Activated T-cell treated with anti-CD3 and anti-CD28 coated beads for 48 hours (primary cell): ENCODE data around the gene HS3ST3A1.

Source experiments
- DNase-seq: peaks from one replicate; pipeline ENCODE4 v3.0.0-alpha.2; 2020; ENCODE audit warnings: low read depth

HS3ST3A1 gene

DNA sequence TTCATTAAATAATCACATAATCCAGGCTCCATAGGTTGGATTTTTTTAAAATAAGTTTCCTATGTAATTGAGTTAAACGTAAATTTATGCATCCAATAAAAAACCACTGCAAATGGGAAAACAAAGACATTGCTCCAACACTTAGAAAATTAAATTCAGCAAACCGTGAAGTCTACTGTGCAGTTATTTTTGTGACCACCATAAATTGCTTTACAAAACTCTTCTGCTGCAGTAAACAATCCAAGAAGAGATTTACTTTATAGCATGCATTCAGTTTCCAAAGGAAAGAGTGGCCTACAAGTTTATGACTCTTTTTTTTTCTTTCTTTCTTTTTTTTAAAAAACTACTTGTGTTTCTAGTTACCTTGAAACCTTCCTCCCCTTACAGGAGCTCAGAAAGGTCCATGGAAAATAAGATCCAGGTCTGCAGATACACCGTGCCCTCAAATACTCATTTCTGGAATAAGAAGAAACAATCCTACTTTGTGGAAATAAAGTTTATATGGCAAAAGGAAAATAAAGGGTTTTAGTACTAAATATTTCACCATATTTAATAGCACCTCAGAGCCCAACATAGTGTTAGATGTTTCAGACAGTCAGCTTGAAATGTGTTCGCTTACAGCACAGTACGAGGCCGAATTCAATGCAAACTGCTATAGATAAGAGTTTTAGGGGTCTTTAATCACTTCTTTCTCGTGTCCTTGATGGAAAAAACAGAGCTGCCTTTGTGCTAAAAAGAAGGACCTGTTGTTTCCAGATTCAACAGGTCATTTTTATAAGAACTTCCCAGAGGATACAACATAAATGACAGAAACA, 3.2 kb downstream of the HS3ST3A1 start:
- DNase-seq, result no peak

DNA sequence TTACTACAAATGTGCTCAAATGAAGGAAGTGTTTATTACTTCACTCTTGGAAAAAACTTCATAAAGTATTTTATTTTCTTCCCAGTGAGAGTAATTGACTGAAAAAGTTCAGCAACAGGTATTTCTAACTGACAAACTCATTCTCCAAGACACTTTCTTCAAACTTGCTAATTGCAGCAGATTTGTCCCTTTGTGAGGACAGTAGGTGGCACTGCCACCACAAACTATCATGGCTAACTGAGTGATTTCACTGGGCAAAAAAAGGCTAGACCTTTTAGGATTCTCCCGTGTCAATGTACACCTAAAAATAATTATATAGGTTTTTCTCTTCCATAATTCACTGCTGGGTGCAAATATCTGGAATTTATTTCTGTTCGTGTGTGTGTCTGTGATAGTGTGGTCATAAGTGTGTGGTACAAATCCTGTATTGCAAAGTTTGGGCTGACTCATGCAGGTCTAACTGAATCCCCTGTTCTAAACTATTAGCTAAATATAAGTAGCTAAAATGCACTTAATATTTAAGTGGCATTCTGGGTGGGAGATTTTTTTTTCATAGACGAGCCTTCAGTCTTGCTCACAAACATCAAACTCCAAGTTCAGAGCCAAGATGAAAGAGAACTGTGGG, 3.9 kb downstream of the HS3ST3A1 start:
- DNase-seq, result no peak

DNA sequence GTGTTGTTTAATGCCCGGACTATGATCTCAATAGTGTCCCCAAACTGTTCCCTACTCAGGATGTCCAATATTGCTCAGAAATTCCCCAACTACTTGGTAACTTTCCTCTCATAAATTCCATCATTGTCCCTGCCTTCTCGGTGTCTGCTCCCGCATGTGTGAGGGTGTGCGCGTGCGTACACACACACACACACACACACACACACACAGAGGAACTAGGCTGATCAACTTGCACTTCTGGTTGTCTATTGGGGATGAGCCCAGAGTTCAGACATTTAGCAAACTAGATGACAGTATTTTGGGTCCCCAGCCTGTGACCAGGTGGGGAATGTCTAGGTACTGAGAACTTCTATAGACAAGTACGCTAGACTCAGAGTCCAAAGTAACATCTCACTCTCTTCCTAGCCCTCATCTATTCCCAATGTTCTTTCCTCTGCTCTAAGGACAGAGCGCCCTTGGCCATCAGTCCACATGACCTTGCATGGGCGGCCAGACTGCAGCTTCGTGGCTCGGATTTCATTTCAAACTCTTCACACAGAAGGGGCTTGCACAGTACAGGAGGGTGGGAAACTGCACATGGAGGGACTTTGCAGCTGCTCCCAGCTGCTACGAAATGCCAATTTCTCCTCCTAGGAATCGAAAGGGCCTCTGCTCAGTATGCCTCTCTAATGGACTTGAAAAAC, 5.3 kb downstream of the HS3ST3A1 start:
- no peak for DNase-seq

DNA sequence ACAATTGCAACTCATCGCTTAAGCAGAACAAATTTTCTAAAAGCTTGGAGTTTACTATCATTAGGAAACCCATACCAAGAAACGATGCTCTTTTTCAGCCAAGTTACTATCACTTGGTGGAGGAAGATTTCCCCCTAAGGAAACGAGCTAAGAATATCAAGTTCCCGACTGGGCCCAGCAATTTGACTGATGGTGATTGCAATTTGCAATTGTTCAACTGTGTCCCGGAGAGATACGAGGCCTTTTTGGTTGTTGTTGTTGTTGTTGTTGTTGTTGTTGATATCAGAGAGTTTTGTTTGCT, 6.2 kb downstream of the HS3ST3A1 start:
- DNase-seq, result no peak

DNA sequence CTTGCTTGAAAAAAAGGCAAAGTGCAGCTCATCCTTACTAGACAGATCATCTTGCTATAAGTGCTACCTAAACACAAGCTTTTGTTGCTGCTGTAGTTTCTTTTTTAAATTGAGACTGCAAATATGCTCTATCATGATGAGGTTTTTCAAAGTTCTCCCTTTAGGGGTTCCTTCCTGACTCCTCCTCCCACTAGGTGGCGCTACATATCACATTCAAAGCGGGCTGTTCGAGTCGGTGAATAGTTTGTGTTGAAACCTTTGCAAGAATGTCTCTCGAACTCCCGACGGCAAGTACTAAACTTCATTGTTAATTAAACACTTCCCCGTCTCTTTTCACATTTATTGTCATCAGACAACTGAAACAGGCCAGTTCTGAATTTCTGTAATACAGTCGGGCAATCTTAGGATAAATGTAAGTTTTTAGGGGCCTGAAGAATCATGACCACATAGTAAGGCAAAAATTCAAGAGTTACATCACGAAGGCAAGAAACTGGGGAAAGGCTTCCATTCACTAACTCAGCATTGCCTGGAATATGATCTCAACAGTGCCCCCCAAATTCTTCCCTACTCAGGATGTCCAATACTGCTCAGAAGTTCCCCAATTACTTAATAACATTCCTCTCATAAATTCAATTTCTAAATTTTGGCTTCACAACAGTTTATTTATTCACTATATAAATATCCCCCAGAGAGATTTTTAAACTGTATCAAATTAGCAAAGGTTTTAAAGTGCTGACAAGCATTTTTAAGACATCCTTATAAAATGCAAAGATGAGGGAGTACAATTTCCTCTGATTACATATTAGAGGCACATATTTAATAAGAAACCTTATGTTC, 6.7 kb downstream of the HS3ST3A1 start:
- DNase-seq, result peak; percentile 63

DNA sequence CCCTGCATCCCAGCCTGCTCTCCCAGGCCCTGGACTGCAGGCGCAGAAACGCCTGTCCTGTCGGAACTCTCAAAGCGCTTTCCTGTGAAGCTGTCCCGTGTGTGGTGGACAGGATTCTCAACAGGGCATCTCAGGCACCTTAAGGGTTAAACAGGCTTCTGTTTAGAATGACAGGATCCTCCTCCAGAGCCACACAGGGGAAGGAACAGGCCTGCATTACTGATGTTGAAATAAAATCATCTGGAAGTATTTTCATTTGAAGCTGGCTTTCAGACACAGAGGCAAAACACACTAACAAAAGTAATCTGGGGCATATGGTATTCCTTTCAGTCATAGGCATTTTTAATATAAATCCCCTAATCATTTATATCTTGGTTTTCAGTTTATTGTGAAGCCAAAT, 7.4 kb downstream of the HS3ST3A1 start:
- DNase-seq, result no peak

DNA sequence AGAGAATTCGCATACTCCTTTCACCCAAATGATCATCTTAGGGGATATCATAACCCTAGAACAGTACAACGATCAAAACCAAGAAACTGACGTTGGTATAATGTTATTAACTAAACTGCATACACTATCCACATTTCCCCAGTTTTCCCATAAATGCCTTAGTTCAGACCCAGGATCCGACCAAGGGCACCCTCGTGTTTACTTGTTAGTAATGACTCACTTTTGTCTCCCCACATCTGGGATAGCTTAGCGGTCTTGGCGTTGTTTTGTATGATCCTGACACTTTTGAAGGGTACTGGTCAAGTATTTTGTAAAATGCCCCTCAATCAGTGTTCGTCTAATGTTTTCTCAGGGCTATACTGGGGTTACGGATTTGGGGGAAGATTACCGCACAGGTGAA, 8.0 kb downstream of the HS3ST3A1 start:
- no peak for DNase-seq

DNA sequence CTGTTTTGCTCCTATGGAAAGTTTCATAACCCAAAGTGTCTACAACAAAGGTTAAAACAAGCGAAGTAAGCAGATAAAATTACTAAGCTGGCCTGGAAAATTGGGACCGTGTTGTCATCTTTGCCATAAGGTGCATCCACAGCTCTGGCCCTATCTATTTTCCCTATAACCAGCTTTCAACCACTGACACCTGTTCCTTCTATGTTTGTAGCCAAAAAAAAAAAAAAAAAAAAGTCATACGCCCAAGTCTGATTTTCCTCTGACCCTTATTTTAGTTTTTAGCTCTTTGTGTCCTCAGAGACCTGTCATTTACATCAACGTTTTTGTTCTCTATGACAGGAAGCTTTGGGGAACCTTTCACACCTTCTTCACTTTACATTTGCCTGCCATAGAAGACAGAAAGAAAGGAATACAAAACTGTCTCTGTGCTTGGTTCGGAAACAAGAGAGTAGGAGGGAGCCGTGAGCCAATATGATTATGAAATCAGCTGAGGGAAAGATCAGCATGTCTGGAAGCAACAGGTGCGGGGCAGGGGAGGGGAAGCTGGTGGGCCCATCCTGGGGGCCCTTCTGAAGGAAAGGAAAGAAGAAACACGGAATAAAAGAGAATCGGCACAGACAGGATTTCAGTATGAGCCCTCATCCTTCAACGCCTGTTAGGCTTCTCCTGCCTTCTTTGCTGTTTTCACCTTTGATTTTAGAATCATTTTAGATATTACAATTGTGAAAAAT, 8.5 kb downstream of the HS3ST3A1 start:
- DNase-seq, result no peak

DNA sequence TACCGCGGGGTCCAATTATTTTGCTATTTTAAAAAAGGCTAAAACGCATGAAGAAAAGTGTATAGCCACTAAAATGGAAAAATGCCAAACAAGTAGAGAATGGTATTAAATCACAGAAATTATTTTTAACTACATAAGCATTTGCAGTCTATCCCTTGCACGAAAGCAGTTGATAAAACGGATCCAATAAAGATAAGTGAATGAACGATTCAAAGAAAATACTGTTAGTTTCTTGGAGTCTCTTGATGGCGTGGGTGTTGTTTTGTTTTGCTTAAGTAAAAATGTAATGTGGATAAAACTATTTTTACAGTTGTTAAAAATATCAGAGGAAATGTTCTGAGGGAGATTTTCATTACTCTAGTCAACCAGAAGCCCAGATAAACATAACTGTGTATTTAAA, 9.3 kb downstream of the HS3ST3A1 start:
- DNase-seq, result no peak

DNA sequence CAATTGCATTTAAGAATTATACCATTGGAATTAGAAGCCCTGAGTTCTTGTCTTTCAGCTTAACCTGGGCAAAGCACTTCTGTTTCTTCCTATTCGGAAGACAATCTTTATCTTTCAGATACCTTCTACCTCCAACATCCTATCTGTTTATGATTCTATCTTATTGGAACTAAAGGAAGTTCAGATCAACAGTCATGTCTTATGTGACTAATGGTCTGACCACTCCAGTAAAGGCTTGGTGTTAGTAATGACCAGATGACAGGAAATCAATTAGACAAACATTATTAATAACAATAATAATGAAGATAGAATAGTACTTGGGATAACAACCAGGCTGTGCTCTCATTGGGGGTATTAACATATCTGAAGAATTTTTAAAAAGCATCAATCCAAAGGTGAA, 11.3 kb downstream of the HS3ST3A1 start:
- no peak for DNase-seq

DNA sequence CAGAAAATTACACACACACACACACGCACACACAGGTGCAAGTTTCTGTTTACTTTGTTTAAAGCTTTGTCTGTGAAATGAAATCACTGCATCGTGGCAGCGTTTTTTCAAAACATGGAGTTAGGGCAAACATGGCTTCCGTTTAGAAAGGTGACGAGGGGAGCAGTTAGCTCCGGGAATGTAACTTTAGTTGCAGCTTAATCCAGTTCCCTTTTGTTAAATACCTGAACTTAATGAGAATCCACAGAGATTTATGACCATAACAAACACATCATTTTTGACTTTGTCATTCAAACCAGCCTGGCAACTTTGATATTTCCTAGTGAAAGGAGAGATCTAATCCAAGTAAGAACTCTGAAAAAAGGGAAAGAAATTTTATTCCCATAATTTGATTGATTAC, 12.1 kb downstream of the HS3ST3A1 start:
- no peak for DNase-seq

DNA sequence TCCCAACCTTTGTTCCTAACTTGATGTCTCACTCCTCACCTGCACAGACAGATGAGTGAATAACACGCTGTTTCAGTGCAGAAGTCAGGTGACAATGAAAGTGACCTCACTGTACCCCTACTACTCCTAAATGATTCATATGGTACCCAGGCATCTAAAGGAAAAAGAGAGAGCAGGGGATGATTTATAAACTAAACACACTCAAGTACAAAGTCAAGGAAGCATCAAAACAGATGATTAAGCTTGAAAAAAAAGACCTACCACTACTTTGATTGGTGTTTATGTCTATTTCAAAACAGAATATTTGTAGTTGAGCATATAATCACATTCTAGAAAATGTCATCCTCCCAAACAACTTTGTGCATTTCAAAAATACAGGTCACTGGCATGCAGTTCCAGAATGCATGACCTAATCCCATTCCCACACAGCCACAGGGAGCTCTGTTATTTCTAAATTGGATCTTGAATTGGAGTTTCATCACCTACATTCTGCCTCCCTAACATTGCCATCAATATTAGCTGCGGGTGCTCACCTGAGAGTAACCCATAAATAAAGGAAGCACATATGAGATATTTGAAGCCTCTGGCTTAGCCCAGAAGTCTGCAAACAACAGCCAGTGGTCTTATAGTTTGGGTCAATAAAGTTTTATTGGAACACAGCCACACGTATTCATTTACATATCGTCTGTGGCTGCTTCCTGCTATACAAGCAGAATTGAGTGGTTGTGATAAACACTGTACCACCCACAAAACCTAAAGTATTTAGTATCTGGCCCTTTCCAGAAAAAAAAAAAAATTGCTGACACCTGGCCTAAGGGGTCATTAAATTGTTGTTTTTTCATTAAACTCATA, 14.0 kb downstream of the HS3ST3A1 start:
- DNase-seq, result no peak

DNA sequence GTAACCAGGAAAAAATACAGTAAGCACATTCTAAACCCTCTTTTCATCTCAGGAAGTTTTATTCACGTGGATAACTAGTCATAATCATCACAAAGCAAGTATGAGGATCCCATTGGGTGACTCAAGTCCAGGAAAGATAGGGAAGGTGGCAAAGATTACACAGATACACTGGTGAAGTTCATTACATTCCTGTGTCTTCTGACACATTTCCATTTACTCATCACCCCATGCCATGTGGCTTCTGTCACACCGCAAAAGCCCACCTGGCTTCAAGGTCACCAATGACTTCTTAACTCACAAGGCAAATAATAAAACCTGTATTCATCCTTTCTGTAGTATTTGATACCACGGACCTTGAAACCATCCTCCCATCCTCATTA, 17.0 kb downstream of the HS3ST3A1 start:
- DNase-seq, result no peak

DNA sequence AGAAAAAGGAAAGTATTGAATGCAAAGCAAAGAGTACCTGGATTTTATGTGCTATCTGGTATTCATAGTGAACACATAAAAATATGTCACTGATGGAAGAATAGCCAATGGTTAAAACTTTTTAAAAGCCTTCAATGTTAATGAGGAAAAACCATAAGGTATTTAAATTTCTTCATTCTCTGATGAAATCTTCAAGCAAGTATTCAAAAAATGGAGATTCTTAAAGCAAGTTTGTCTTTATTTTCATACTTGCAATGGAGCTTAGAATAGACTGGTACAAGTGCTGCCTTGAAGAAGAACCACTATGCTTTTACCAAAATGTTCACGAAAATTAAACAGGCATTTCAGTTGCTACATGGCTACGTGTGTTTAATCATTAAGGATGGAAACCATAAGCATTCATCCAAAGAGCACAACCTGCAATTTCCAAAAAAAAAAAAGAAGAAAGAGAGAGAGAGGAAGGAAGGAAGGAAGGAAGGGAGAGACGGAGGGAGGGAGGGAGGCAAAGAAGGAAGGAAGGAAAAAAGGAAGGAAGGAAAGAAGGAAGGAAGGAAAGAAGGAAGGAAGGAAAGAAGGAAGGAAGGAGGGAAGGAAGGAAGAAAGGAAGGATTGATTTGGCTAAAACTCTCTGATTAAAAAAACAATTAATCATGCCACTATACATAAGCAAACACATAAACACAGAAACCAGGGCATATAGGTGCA, 17.6 kb downstream of the HS3ST3A1 start:
- no peak for DNase-seq

DNA sequence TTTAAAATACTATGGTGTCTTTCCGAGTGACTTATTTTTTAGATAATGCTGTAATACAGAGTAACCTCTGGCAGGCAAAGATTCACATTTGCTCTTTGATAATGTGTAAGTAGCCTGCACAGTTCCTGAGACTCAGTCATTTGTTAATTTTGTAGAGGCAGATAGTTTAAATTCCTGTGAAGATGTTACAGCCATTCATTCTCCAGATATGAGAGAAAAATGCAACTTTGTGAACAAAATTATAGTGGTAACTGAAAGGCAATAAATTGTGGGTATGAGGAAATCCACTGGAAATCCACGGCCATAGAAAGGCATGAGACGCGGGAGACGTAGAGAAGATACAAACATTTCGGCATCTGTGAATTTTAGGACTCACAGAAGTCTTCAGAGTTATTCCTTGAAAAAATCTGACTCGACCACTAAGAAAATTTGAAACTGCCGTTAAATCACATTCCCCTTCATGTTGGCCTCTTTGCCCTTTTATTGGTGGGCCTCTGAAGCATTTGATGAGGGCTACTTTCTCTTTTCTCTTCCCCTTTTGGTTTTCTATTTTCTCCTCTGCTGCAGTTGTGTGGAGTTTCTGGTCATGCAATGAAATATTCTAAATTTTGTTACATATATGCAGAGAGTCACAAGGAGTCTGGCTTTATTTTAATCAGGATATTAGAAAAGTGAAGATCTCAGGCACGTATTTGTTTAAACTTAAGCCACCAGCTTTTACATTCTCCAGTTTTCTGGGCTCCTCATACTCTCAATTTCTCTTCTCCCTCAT, 18.8 kb downstream of the HS3ST3A1 start:
- no peak for DNase-seq

DNA sequence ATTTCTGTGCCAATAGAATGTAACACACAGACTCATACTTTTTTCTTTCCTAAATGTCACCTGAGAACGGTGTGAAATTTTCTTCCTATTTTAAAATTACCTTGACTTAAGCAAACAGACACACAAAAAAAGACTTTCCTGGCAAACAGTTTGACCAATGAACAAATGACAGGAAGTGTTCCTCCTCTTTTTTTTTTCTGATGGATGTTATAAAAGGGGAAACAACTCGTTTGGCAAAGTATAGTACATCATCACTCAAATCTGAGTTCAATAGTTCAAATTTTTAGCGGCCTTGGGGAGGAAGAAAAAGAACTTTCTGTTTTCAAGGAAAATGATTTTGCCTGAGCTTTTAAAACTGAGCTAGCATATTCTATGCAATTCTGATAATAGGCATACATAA, 19.8 kb downstream of the HS3ST3A1 start:
- DNase-seq, result no peak

DNA sequence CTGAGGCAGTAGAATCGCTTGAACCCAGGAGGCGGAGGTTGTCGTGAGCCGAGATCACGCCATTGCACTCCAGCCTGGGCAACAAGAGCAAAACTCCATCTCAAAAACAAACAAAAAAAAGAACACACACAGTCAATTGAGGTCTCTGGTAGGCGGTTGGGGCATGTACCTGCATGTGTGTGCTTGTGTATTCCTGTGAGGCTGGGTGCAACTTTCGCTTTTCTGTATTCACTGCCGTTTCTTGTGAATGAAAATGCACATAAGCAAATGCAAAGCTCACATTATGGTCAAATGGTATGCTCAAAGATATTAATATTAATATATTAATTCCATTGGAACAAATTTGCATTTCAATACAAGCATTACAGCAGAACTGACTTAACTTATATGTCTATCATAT, 20.9 kb downstream of the HS3ST3A1 start:
- no peak for DNase-seq

DNA sequence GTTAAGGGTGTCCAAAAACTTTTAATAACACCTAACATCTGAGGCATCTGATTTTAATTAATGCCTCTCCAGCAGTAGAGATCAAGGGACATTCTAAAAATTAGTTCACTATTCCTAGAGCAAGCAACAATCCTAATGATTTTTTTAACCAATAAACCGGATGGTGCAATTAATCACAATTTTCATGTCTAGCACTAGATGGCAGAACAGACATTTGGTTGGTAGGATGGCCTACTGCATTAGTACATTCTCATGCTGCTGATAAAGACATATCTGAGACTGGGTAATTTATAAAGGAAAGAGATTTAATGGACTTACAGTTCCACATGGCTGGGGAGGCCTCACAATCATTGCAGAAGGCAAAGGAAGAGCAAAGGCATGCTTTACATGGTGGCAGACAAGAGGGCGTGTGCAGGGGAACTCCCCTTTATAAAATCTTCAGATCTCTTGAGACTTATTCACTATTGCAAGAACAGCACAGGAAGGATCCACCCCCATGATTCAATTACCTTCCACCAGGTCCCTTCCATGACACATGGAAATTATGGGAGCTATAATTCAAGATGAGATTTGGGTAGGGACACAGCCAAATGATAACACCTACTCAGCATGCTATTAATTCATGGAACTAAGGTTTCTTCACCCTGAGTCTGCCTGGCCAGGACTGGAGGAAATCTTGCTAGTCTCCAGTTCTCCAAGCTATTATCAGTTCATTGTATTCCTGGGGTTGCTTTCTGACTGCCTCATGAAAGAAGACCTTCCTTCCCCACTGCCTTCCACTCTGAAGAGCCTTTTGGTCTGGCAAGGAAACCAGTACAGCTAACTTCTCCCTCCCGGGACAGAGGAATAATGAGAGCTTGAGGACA, 24.8 kb downstream of the HS3ST3A1 start:
- DNase-seq, result no peak
